GM18858 (cell line): ENCODE measurements around the gene TEX29.

Experiments used
- ATAC-seq: cut with Tn5 transposase; IDR thresholded peaks from one replicate; pipeline ENCODE4 v1.9.1; 2021; ENCODE audit not compliant: unreplicated experiment

TEX29 gene

DNA sequence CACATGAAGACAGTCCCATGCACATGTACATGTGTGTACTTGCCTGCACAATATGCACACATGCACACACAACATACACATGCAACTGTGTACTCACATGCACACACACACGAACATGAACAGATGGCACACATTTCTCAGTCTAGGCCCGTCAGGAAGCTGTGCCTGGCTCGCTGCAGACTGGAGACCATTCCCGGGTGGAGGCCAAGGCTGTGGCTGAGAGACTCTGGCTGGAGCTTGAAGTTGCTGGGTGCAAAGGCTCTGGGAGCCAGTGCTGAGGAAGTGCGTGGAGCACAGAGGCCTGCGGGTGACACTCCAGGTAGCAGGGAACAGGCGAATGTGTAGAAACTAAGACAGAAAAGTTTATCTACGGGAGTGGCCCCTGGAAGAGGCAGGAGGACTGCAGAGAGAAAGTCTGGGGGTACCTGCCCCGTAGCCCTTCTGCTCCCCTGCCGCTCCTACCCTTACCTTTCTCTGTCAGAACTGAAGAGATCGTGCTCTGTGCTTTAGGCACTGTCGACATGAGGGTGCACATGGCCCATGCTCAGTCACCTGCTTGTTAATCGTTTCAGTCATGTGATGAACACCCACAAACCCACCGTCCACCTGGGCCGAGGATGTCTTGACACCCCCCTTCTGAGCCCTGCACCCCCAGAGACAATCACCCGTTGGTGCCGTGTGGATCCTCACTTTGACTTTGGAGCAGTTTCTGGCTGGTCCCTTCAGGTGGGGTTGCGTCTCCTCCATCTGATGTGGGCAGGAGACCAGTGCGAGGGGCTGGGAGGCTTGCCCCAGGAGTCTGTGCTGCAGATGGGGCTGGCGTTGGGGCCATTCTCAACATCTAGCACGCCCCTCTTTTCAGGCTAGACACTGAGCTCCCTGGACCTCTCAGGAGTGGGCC, 69.4 kb downstream of the TEX29 start:
- no peak for ATAC-seq

DNA sequence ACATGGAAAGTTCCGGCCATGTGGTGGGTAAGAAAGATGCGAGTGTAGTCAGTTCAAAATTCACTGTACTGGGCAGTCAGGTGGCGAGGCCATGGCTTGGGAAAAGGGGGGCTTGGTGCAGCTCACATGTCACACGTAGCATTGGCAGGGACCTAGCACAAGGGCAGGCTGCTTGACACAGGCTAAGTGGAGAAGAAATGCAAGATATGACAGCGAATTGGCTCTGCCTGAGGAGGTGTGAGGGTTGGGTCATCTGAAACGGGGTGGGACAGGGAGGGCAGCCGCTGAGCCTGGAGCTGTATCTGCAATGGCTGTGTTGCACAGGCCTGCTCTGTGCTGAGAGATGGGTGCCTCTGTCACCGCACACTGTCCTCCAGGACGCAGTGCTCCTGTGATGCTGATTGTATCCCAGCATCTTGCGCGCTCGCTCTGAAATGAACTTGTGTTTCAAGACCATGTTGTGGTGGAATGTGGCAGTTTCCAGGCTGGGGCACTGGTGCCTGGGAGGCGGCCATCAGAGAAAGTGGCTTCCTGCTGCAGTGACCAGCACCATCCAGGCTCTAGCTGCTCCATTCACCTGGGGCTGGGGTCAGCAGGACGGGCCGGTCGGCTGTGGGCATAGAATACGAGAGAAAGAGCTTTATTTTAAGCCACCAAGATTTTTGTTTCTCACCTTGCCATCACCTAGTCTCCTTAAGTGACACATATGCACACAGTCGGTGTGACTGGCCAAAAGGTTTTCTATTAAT, 70.3 kb downstream of the TEX29 start:
- no peak for ATAC-seq

DNA sequence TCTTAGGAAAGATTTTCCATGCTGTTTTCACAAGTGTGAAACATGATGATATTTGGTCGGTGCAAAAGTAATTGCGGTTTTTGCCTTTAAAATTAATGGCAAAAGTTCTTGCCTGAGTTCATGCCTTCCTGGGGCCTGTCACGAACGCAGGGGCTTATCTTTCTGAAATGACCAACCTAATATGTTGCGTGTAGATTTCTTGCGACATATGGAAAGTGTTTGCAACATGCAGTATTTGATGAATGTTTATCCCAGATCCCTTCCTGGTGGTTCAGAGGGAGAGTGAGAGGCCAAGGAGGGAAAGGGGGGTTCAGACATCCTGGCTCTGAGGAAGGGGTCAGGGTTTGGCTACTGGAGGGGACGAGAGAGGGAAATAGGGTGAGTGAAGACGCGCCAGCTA, 72.0 kb downstream of the TEX29 start:
- no peak for ATAC-seq

DNA sequence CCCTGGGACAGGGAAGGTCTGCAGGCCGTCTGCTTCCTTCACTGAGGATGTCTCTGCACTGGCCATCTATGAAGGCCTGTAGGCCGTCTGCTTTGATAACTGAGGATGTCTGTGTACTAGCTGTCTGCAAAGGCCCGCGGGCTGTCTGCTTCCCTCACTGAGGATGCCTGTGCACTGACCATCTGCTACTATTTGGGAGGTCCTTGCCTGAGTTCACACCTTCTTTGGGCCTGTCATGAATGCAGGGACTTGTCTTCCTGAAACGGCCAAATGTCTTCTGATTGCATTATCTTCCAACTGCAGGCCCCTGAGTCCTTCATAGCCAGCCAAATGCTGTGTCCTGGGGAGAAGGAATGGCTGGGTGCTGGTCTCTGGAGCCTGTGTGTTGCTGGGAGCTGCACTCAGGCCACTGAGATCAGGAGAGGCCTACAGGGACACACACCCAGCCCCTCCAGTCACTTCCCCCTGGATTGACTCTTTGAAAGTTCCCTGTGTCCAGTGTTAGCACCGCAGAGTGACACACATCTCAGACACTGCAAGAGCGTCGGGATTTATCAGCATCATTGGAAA, 72.9 kb downstream of the TEX29 start:
- ATAC-seq, result no peak
